Fibroblast of upper back skin (primary cell): ENCODE data around the gene SH2D2A.
"Not testable (repeated sequence)": the region's sequence is repeated elsewhere in the genome, so short reads cannot be mapped to it uniquely, and the experiment has no call there.

ENCODE experiments used
- DNase-seq: peaks from one replicate; pipeline ENCODE4 v3.0.0-alpha.2; 2013

SH2D2A gene

GRCh38 chr1:156767101-156767878, 49.4 kb downstream of the SH2D2A start, which contains the start of gene PRCC:
Gene PRCC, plus strand, starts transcription at chr1:156767535. Its CDS starts 237 bp downstream, at chr1:156767772.
- peak; percentile 100 for DNase-seq

DNA sequence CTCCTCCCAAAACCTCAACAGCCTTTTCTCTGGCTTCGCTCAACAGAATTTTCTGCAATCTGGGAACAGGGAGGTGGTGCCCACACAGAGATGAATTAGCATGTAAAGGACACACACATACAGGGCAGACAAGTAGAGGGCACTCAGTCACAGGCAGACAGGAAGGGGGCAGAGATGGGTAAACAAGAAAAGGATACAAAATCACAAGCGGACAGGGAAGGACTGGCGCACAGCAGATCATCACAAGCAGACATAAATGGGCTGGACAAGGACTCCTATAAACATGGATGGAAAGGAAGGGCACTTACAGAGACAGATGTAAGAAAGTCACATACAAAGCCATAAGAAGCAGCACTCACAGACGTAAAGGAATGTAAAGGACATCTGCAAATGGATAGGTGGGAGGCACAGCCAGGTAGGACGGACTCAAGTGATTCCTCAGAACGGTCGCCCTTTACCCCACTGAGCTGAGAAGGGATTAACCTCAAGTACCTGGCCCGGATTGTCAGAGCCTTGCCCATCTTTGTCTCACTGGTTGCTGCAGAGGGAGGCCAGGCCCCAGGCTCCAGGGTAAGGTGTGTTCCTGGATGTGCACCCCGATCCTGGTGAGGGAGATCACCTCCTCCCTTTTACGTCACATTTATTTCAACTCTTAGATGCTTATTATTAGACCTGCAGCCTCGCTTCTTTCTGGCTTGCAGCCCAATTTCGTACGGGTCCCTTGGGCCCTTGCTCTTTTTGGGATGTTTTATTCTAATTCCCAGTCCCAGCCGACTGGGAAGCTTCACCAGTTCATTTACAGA, 50.1 kb downstream of the SH2D2A start:
- DNase-seq = no peak

- no peak for DNase-seq
These were observed 51.0 kb downstream of the SH2D2A start for GRCh38 chr1:156765666-156766065.

GRCh38 chr1:156765136-156765535, 51.5 kb downstream of the SH2D2A start:
- DNase-seq = not testable (repeated sequence)

GRCh38 chr1:156760796-156761104, 55.9 kb downstream of the SH2D2A start:
- DNase-seq = no peak

- no peak for DNase-seq
These were observed 56.4 kb downstream of the SH2D2A start for GRCh38 chr1:156760092-156760795.

DNA sequence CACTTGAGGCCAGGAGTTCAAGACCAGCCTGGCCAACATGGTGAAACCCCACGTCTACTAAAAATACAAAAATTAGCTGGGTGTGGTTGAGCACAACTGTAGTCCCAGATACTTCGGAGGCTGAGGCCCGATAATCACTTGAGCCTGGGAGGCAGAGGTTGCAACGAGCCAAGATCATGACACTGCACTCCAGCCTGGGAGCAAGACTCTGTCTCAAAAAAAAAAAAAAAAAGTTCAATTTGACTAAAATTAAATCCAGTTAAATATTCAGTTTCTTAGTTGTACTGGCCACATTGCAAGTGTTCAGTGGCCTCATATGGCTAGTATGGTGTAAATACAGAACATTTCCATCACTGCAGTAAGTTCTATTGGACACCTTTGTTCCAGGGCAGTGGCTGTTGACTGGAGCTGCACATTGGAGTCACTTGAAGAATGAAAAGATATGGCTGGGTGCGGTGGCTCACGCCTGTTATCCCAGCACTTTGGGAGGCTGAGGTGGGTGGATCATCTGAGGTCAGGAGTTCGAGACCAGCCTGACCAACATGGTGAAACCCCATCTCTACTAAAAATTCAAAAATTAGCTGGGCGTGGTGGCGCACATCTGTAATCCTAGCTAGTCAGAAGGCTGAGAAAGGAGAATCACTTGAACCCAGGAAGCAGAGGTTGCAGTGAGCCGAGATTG, 58.9 kb downstream of the SH2D2A start:
- not testable (repeated sequence) for DNase-seq

DNA sequence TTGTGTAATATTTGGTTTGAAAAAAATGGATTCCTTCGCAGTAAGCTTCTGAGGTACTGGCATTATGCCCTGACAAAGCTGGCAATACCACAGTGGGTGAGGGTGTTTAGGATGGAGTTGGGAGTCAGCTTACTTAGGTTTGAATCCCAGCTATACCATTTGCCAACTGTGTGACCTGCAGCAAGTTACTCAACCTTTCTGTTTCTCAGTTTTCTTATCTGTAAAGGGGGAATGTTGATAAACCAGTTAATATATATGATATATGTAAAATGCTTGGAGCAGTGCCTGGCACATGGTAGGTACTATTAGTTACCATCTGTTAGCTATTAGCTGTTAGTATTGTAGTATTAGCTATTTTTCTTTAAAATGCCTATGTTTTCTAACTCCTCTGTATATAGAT, 60.3 kb downstream of the SH2D2A start:
- no peak for DNase-seq
